AG04449 (cell line): ENCODE results near the gene ZNF785.

Experiments
- CTCF ChIA-PET: fragments of 350-600 bp; formaldehyde crosslinking; extraction: SDS; loops from one replicate; lab custom pipeline; 2021; ENCODE audit warnings: antibody characterized with exemption; lab: Yijun Ruan, JAX
- POLR2A ChIA-PET: fragments of 400-600, 350-600 bp; formaldehyde crosslinking; extraction: SDS; loops from one replicate; lab custom pipeline; 2020; ENCODE audit warnings: antibody characterized with exemption, inconsistent platforms; lab: Yijun Ruan, JAX
- DNase-seq: peaks from one replicate; pipeline ENCODE4 v3.0.0-alpha.2; 2010; ENCODE audit warnings: low read depth, low spot score
- H3K4me3 ChIP-seq: 2 replicates; pipeline ENCODE4 v1.5.1; 2011; ENCODE audit warnings: low read depth, mild to moderate bottlenecking, control low read depth, low read length
- TF ChIP-seq, protein P1 (sequence below): IDR thresholded peaks from one replicate; pipeline ENCODE4 v1.5.1; 2011; ENCODE audit warnings: mild to moderate bottlenecking, moderate library complexity, low read length, control low read depth, inconsistent platforms; ENCODE audit not compliant: insufficient read depth; ENCODE audit errors: missing control alignments

Gene ZNF785

DNA sequence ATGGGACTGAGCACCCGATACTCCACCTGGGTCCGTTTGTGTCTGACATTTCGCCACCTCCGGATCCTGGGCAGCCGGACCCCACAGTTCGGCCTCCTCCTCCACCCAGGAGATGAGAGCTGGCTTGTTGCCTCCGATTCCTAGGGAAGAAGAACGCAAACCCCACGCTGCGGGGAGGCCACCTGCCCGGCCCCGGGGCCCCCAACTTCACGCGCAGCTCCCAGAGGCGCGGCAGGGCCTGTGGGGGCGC lies 27.9 kb downstream of the ZNF785 start:
- POLR2A ChIA-PET, result interaction anchor here (0.6 to 2.4 kb wide), 3 partner anchors 14 to 128 kb away, joined by 3 to 23 read pairs (median 3); partner anchors contain the start of genes DCTPP1 and ZNF688

DNA sequence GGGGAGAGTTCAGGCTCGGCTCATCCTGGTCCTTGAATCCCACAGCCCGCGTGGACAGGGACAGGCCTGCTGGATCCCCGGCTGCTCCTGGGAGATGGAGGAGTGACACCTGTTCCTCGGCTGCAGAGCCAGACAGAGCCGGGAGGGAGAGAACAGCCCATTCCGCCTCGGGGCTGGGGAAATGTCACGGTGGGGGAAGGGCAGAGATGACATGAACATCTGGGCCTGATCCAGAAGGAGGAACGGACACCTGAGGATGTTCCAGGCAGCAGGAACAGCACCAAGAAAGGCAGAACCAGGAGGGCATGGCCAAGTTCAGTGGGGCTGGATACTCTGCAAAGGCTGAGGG lies 29.4 kb downstream of the ZNF785 start:
- no peak for DNase-seq
- ChIA-PET CTCF (interaction anchor here (0.9 to 2.6 kb wide), 3 partner anchors 14 to 21 kb away, joined by 3 to 27 read pairs (median 8); partner anchors contain the start of gene ZNF747), POLR2A (no interaction called here)
- H3K4me3 ChIP-seq, result no peak overlapping the region
- TF ChIP-seq, protein P1, sequence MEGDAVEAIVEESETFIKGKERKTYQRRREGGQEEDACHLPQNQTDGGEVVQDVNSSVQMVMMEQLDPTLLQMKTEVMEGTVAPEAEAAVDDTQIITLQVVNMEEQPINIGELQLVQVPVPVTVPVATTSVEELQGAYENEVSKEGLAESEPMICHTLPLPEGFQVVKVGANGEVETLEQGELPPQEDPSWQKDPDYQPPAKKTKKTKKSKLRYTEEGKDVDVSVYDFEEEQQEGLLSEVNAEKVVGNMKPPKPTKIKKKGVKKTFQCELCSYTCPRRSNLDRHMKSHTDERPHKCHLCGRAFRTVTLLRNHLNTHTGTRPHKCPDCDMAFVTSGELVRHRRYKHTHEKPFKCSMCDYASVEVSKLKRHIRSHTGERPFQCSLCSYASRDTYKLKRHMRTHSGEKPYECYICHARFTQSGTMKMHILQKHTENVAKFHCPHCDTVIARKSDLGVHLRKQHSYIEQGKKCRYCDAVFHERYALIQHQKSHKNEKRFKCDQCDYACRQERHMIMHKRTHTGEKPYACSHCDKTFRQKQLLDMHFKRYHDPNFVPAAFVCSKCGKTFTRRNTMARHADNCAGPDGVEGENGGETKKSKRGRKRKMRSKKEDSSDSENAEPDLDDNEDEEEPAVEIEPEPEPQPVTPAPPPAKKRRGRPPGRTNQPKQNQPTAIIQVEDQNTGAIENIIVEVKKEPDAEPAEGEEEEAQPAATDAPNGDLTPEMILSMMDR, result no peak

More for the DNA sequence above, 27.9 kb downstream of the ZNF785 start:
- peak overlapping the region; percentile 76 for H3K4me3 ChIP-seq
- CTCF ChIA-PET, result interaction anchor here (1.2 to 2.6 kb wide), 5 partner anchors 13 to 108 kb away, joined by 3 to 27 read pairs (median 8); partner anchors contain the start of genes ZNF688 and ZNF747
- DNase-seq, result no peak
- TF ChIP-seq, protein P1, result peak; percentile 2

DNA sequence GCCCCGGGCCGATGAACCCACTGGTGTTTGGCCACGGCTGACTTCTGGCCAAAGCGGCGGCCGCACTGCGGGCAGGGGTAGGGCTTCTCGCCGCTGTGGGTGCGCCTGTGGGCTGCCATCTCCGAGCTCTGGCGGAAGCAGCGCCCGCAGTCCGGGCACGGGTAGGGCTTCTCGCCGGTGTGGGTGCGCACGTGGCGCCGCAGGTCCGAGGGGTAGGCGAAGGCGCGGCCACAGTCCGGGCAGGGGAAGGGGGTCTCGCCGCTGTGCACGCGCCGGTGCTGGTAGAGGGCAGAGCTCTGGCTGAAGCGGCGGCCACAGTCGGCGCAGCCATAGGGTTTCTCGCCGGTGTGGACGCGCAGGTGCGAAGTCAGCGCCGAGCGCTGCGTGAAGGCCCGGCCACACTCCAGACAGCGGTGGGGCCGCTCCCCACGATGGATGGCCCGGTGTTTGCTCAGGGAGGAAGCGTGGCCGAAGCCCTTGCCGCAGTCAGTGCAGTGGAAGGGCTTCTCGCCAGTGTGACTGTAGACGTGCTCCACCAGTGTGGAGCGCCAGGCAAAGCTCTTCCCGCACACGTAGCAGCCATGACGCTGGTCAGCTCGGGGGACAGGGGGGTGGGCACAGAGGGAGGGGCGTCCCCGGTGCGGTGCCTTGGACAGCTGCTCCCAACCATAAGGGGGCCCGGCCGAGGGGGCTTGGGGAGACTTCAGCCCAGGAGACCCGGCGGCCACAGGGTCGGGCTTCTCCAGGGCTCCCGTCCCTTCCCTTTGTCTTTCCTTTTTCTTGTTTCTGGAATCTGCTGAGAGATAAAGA lies 30.0 kb downstream of the ZNF785 start:
- no peak for DNase-seq
- no peak overlapping the region for H3K4me3 ChIP-seq
- CTCF ChIA-PET, result interaction anchor here (1.3 to 1.9 kb wide), 2 partner anchors 20 to 73 kb away, joined by 4 to 8 read pairs; no protein-coding TSS in a partner anchor
- TF ChIP-seq, protein P1, result no peak
- POLR2A ChIA-PET, result no interaction called here

DNA sequence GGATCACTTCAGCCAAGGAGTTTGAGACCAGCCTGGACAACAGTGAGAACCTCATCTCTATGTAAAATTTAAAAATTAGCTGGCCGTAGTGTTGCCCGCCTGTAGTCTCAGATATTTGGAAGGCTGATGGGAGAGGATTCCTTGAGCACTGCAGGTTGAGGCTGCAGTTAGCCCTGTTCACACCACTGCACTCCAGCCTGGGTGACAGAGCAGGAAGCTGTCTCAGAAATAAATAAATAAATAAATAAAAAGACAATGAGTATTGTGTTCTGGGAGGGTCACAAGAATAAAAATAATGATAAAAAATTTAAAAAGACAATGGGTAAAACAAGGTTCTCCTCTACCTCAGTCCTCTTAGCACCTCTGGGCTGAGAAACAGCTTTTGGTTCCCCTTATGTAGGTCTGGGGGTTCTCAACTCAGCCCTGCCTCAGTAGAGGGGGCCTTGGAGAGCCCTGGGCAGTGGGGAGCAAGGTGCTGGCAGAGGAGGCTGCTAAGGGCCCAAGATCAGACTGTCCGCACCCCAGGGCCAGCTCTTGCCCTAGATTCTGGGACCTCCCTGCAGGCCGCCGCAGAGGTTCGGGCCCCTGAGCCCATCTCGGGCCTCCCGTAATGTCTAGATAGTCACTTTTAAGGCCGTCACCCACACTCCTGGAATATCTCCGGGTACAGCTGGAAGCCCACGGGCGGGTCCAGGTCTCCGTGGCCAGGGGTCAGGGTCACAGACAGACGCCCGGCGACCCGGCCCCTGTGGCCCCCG lies 30.8 kb downstream of the ZNF785 start:
- ChIA-PET CTCF (interaction anchor here (1.3 to 1.9 kb wide), 2 partner anchors 19 to 74 kb away, joined by 4 to 8 read pairs; no protein-coding TSS in a partner anchor), POLR2A (no interaction called here)
- no peak for DNase-seq
- TF ChIP-seq, protein P1, result no peak
- H3K4me3 ChIP-seq, result no peak overlapping the region

DNA sequence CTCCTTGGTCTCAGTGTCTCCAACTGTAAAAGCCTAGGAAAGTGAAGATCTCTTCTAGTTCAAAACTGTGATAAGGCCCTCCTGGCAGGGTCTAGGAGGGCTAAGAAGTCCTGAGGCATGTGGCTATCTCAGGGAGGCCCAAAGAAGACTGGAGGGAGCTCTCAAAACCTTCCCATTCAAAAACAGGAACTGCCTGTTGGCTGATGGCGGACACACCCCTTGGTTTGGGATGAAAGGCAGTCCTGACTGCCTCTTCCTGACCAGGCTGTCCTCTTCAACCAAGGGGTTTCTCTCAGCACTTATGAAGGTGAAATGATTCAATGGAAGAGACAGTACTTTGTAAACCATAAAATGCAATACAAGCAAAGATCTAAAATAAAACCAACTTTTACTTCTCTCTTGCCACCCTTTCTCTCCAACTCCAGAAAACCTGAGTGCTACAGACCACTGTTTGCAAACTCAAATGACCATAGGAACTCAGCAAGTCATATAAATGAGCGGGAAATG lies 32.1 kb downstream of the ZNF785 start:
- TF ChIP-seq, protein P1, result no peak
- ChIA-PET POLR2A (interaction anchor here (0.7 kb wide), 1 partner anchor 12 kb away, joined by 3 read pairs; no protein-coding TSS in a partner anchor), CTCF (interaction anchor here (2.0 kb wide), 1 partner anchor 18 kb away, joined by 7 read pairs; no protein-coding TSS in a partner anchor)
- no peak for DNase-seq
- no peak overlapping the region for H3K4me3 ChIP-seq
